ENCODE data around the gene FCRL3. TPM values are rescaled to one million over a fixed set of nuclear protein-coding genes. Genes with fewer than 3 reads are reported as not detected.

FCRL3 gene
- total and polyA plus RNA-seq, 2 of the 4 experiments (the other 2 are of a cell fraction): not detected

DNA sequence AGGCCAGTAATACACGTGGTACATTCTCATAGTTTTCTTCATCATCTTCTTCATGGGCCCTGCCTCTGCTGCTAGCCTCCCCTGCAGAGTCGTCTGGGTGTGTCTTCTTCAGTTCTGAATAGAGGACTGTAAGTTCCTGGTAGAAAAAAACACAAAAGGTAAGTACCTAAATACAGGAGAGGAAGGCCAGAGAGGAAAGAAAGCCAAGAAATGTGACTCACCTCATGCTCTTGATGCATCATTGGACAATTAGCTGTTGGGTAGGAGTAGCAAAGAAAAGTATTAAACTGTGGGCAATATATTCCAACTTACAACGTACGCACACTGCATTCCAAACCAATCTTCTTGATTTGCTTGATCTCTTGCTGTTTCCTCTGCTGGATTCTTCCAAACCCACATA lies 21.8 kb downstream of the FCRL3 start:
- WGBS, 2 experiments (ENCODE audit: extremely low coverage in 2 of 2, insufficient read length in 1 of 2): no CpG with 5 or more reads among the region's 4 CpGs
- Histone ChIP-seq H4K5ac (ENCODE audit: low read depth, low read length) (no peak overlapping the region), H2BK120ac (ENCODE audit: low read depth, low read length) (no peak overlapping the region), H3K4ac (ENCODE audit: low read depth, low read length) (no peak overlapping the region), H3K9me1 (ENCODE audit: insufficient read depth, low read length) (no peaks in the 10 kb centered on the region), H3K23ac (ENCODE audit: low read depth, low read length) (no peak overlapping the region), H2BK20ac (ENCODE audit: low read depth, low read length) (no peak overlapping the region), H3K36me3 (ENCODE audit: control insufficient read depth, insufficient read depth, low read length) (no peaks in the 10 kb centered on the region), H3K27ac (ENCODE audit: insufficient read depth, low read length) (no peak overlapping the region), H3K14ac (replicated peaks; ENCODE audit: low read depth, low read length) (no peak overlapping the region), H3K56ac (ENCODE audit: extremely low read depth, insufficient read depth, low read length) (no peak overlapping the region), H4K20me1 (ENCODE audit: insufficient read depth, low read length) (no peaks in the 10 kb centered on the region), H3K9ac (ENCODE audit: low read depth, low read length) (no peak overlapping the region), H3K4me2 (ENCODE audit: low read depth, low read length) (no peak overlapping the region), H3K27me3 (ENCODE audit: control insufficient read depth, insufficient read depth, low read length) (no peaks in the 10 kb centered on the region), H3K18ac (ENCODE audit: low read depth, low read length) (no peak overlapping the region), H3K9me3 (ENCODE audit: control insufficient read depth, insufficient read depth, low read length) (no peaks in the 10 kb centered on the region), H3K79me1 (ENCODE audit: low read depth in 1 of 2, low read length in 2 of 2) (no peaks in the 10 kb centered on the region), H2AK9ac (replicated peaks; ENCODE audit: low read depth, low read length, poor library complexity) (no peak overlapping the region), H4K8ac (ENCODE audit: low read depth in 2 of 2, low read length in 2 of 2) (no peak overlapping the region), H2BK5ac (ENCODE audit: low read depth, low read length, poor library complexity, severe bottlenecking) (no peak overlapping the region), H3K4me1 (ENCODE audit: control insufficient read depth, insufficient read depth, low read length) (no peaks in the 10 kb centered on the region), H2BK15ac (ENCODE audit: low read depth, low read length) (no peak overlapping the region), H2AK5ac (ENCODE audit: low read depth, low read length) (no peak overlapping the region), H2AFZ (replicated peaks; ENCODE audit: low read length, poor library complexity) (no peak overlapping the region), H4K91ac (ENCODE audit: insufficient read depth, low read depth, low read length) (no peak overlapping the region), H3K4me3 (ENCODE audit: insufficient read depth, low read depth, low read length) (no peak overlapping the region)
- no peak for DNase-seq
- intact Hi-C loops (cut with micrococcal nuclease): no loop called here
- in situ Hi-C loops (cut with MboI; ENCODE audit: low sequenced_read_pairs): no loop called here
- no TSS peak for BruUV-seq (replicated peaks)
- no peak for TF ChIP-seq RFX5 (IDR thresholded peaks at IDR 0.05; ENCODE audit: low read depth, low read length)
- TF ChIP-seq, protein P1, sequence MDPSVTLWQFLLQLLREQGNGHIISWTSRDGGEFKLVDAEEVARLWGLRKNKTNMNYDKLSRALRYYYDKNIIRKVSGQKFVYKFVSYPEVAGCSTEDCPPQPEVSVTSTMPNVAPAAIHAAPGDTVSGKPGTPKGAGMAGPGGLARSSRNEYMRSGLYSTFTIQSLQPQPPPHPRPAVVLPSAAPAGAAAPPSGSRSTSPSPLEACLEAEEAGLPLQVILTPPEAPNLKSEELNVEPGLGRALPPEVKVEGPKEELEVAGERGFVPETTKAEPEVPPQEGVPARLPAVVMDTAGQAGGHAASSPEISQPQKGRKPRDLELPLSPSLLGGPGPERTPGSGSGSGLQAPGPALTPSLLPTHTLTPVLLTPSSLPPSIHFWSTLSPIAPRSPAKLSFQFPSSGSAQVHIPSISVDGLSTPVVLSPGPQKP (IDR thresholded peaks at IDR 0.05; ENCODE audit: borderline replicate concordance, low read depth, low read length): no peak
- TF ChIP-seq MAFK (IDR thresholded peaks at IDR 0.05; ENCODE audit: low read depth, low read length): no peak
- no peak for TF ChIP-seq NFE2L2 (IDR thresholded peaks at IDR 0.05; ENCODE audit: low read depth, low read length)
- no peak for TF ChIP-seq RCOR1 (IDR thresholded peaks at IDR 0.05; ENCODE audit: insufficient replicate concordance, low read length)
- no peak for TF ChIP-seq RAD21 (IDR thresholded peaks at IDR 0.05; ENCODE audit: low read length)
- TF ChIP-seq, protein P2, sequence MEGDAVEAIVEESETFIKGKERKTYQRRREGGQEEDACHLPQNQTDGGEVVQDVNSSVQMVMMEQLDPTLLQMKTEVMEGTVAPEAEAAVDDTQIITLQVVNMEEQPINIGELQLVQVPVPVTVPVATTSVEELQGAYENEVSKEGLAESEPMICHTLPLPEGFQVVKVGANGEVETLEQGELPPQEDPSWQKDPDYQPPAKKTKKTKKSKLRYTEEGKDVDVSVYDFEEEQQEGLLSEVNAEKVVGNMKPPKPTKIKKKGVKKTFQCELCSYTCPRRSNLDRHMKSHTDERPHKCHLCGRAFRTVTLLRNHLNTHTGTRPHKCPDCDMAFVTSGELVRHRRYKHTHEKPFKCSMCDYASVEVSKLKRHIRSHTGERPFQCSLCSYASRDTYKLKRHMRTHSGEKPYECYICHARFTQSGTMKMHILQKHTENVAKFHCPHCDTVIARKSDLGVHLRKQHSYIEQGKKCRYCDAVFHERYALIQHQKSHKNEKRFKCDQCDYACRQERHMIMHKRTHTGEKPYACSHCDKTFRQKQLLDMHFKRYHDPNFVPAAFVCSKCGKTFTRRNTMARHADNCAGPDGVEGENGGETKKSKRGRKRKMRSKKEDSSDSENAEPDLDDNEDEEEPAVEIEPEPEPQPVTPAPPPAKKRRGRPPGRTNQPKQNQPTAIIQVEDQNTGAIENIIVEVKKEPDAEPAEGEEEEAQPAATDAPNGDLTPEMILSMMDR (conservative IDR thresholded peaks at IDR 0.05; ENCODE audit: low read depth, low read length): no peak
- no peak for TF ChIP-seq MAZ (IDR thresholded peaks at IDR 0.05; ENCODE audit: borderline replicate concordance, low read depth, low read length)
- no peak for TF ChIP-seq CEBPB (IDR thresholded peaks at IDR 0.05; ENCODE audit: low read depth, low read length)
- TF ChIP-seq BHLHE40 (IDR thresholded peaks at IDR 0.05; ENCODE audit: low read depth, low read length): no peak
- TF ChIP-seq FOS (IDR thresholded peaks at IDR 0.05; ENCODE audit: low read depth, low read length): no peak
- TF ChIP-seq CHD1 (IDR thresholded peaks at IDR 0.05; ENCODE audit: low read depth, low read length): no peak
- TF ChIP-seq, protein P3, sequence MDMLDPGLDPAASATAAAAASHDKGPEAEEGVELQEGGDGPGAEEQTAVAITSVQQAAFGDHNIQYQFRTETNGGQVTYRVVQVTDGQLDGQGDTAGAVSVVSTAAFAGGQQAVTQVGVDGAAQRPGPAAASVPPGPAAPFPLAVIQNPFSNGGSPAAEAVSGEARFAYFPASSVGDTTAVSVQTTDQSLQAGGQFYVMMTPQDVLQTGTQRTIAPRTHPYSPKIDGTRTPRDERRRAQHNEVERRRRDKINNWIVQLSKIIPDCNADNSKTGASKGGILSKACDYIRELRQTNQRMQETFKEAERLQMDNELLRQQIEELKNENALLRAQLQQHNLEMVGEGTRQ (IDR thresholded peaks at IDR 0.05; ENCODE audit: low read depth, low read length): no peak
- POLR2A ChIA-PET (ENCODE audit: unreplicated experiment): no interaction called here
- dilution Hi-C loops (cut with HindIII; ENCODE audit: low sequenced_read_pairs, unreplicated experiment): no loop called here
- ATAC-seq (ENCODE audit: low read depth): no peak
- CTCF ChIA-PET: no interaction called here
